Endodermal cell (in vitro differentiated cells): ENCODE data around the gene MAML2. TPM values are rescaled to one million over a fixed set of nuclear protein-coding genes. Genes with fewer than 3 reads are reported as not detected.

Experiments used
- DNase-seq: peaks from one replicate; pipeline ENCODE4 v3.0.0-alpha.2; 2017
- H3K27ac ChIP-seq: 2 replicates; pipeline ENCODE4 v1.5.1; 2013; ENCODE audit warnings: mild to moderate bottlenecking, low read depth, low read length, moderate library complexity
- H3K27me3 ChIP-seq: 2 replicates; pipeline ENCODE4 v1.6.1; 2013; ENCODE audit warnings: mild to moderate bottlenecking, low read length, moderate library complexity; ENCODE audit not compliant: insufficient read depth, control insufficient read depth, poor library complexity, severe bottlenecking
- H3K36me3 ChIP-seq: 2 replicates; pipeline ENCODE4 v1.7.0; 2013; ENCODE audit warnings: mild to moderate bottlenecking, low read length, moderate library complexity; ENCODE audit not compliant: control insufficient read depth, insufficient read depth
- H3K4me1 ChIP-seq: one replicate; pipeline ENCODE4 v1.7.0; 2013; ENCODE audit warnings: low read length; ENCODE audit not compliant: control insufficient read depth, insufficient read depth
- H3K4me3 ChIP-seq: 2 replicates; pipeline ENCODE4 v1.5.1; 2013; ENCODE audit warnings: mild to moderate bottlenecking, low read length, moderate library complexity
- H3K9ac ChIP-seq: 2 replicates; pipeline ENCODE4 v1.6.1; 2013; ENCODE audit warnings: mild to moderate bottlenecking, low read length, moderate library complexity; ENCODE audit not compliant: poor library complexity, severe bottlenecking; ENCODE audit errors: extremely low read depth
- H3K9me3 ChIP-seq: 2 replicates; pipeline ENCODE4 v1.6.1; 2013; ENCODE audit warnings: mild to moderate bottlenecking, low read length, moderate library complexity; ENCODE audit not compliant: control insufficient read depth
- H3K27ac Mint-ChIP-seq: 2 replicates; pipeline ENCODE4 v1.8.0; 2020; ENCODE audit warnings: mixed read lengths
- H3K27me3 Mint-ChIP-seq: 2 replicates; pipeline ENCODE4 v1.8.0; 2021; ENCODE audit warnings: mild to moderate bottlenecking, mixed read lengths; ENCODE audit not compliant: insufficient read depth
- H3K36me3 Mint-ChIP-seq: 2 replicates; pipeline ENCODE4 v1.8.0; 2020; ENCODE audit warnings: low read depth, mixed read lengths
- H3K4me1 Mint-ChIP-seq: 2 replicates; pipeline ENCODE4 v1.8.0; 2020; ENCODE audit warnings: mixed read lengths
- H3K4me3 Mint-ChIP-seq: 2 replicates; pipeline ENCODE4 v1.8.0; 2020; ENCODE audit warnings: mild to moderate bottlenecking, moderate library complexity, mixed read lengths
- H3K9me3 Mint-ChIP-seq: 2 replicates; pipeline ENCODE4 v1.8.0; 2020; ENCODE audit warnings: mild to moderate bottlenecking, mixed read lengths
- CTCF ChIP-seq: fragments of 200-600 bp; sonication (generic); conservative IDR thresholded peaks from 2 replicates; pipeline ENCODE4 v1.5.0; 2021; ENCODE audit warnings: antibody characterized with exemption, mild to moderate bottlenecking
- WGBS, 2 experiments: methylation state at CpG; one replicate each; pipeline versions ENCODE4 v1.1.5 to v1.1.7; 2013; ENCODE audit warnings: missing lambda C conversion rate in 2 of 2, mixed read lengths in 1 of 2; ENCODE audit not compliant: insufficient coverage in 1 of 2, insufficient read length in 1 of 2; 5-methylcytosine and 5-hydroxymethylcytosine counted together
- long read RNA-seq, 4 experiments: library from polyadenylated mRNA in 2 of 4; library from RNA in 1 of 4; library from capped mRNA in 1 of 4; stranded (forward) in 3 of 4; unstranded in 1 of 4; transcript quantifications; one replicate each; pipeline ENCODE4 v2.0.0, GENCODE V29; 2020 to 2021; ENCODE audit warnings: inconsistent platforms in 1 of 4
- polyA plus RNA-seq, 2 experiments: library from polyadenylated mRNA; stranded (reverse); fragments of 50-300 nt; gene quantifications; one replicate each; pipeline ENCODE4 v1.2.3, GENCODE V29; 2013
- total RNA-seq, 2 donors: library from RNA; stranded (reverse); fragmentation: NEBNext Ultra II Directional in 1 of 2; extraction: Animal tissue kit (Norgen Biotek cat#: 25700) in 1 of 2; gene quantifications; 2 replicates in 1 of 2; 3 replicates in 1 of 2; pipeline ENCODE4 v1.2.1, GENCODE V29; 2021

MAML2 gene
- total RNA-seq = 1 to 10 TPM; 6.6 to 8.0 TPM
- 16.1 TPM for polyA plus RNA-seq (2013, experiment 1 of 2)
- 18.3 TPM for polyA plus RNA-seq (2013, experiment 2 of 2)
- long read RNA-seq, experiment 1 = 0 reads
- long read RNA-seq, experiment 2, full-length matches to known transcripts = 3 of 9 reads
- long read RNA-seq, experiment 2, partial matches to known transcripts = 1 of 9 reads
- long read RNA-seq, experiment 2, other reads (novel, unspliced or antisense) = 5 of 9 reads
- long read RNA-seq, experiment 3, partial matches to known transcripts = 0 of 1 reads
- long read RNA-seq, experiment 3, other reads (novel, unspliced or antisense) = 1 of 1 reads
- long read RNA-seq, experiment 4, partial matches to known transcripts = 0 of 1 reads
- long read RNA-seq, experiment 4, other reads (novel, unspliced or antisense) = 1 of 1 reads

GRCh38 chr11:96342961-96343711 lies at the start of gene MAML2:
Gene MAML2 (minus strand): TSS chr11:96343195. CDS start chr11:96341895, 1,300 bp downstream.
- 16 to 36% methylated on average over 14 to 31 of the region's 31 CpGs for WGBS, 2 experiments
- no peaks in the 10 kb centered on the region for H3K36me3 Mint-ChIP-seq
- H3K27ac ChIP-seq = peak within 1 kb of the TSS; percentile 71
- H3K4me3 ChIP-seq = peak within 1 kb of the TSS; percentile 100
- TF ChIP-seq CTCF = peak; percentile 98
- peaks cover 16% of the 10 kb centered on the region for H3K9me3 Mint-ChIP-seq
- no peaks in the 10 kb centered on the region for H3K27me3 Mint-ChIP-seq
- peaks cover 33% of the 10 kb centered on the region for H3K4me1 Mint-ChIP-seq
- H3K4me1 ChIP-seq = peaks cover 2% of the 10 kb centered on the region
- H3K36me3 ChIP-seq = peaks cover 2% of the 10 kb centered on the region
- H3K9me3 ChIP-seq = peaks cover 8% of the 10 kb centered on the region
- DNase-seq = peak; percentile 97
- peak within 1 kb of the TSS; percentile 52 for H3K27ac Mint-ChIP-seq
- peak within 1 kb of the TSS; percentile 78 for H3K4me3 Mint-ChIP-seq
- peak within 1 kb of the TSS; percentile 83 for H3K9ac ChIP-seq
- no peaks in the 10 kb centered on the region for H3K27me3 ChIP-seq

- peaks cover 17% of the 10 kb centered on the region for H3K36me3 Mint-ChIP-seq
- H3K9me3 Mint-ChIP-seq = peaks cover 14% of the 10 kb centered on the region
- H3K27ac Mint-ChIP-seq = no peak overlapping the region
- H3K4me1 Mint-ChIP-seq = peaks cover 11% of the 10 kb centered on the region
- Histone ChIP-seq H3K4me1 (peaks cover 3% of the 10 kb centered on the region), H3K9ac (no peak overlapping the region), H3K9me3 (peaks cover 21% of the 10 kb centered on the region), H3K27me3 (no peaks in the 10 kb centered on the region), H3K36me3 (peaks cover 9% of the 10 kb centered on the region), H3K27ac (no peak overlapping the region), H3K4me3 (peak overlapping the region; percentile 93)
- no peak overlapping the region for H3K4me3 Mint-ChIP-seq
- WGBS, 2 experiments = 93 to 100% methylated on average over 3 of the region's 3 CpGs
- H3K27me3 Mint-ChIP-seq = no peaks in the 10 kb centered on the region
- TF ChIP-seq CTCF = no peak
- no peak for DNase-seq
Measured at GRCh38 chr11:96391698-96392307, 48.8 kb upstream of the MAML2 start.

GRCh38 chr11:96390488-96390792 lies 47.4 kb upstream of the MAML2 start:
- Histone ChIP-seq H3K4me3 (peak overlapping the region; percentile 93), H3K4me1 (peaks cover 3% of the 10 kb centered on the region), H3K27ac (peak overlapping the region; percentile 76), H3K9me3 (peaks cover 21% of the 10 kb centered on the region), H3K9ac (peak overlapping the region; percentile 78), H3K36me3 (peaks cover 13% of the 10 kb centered on the region), H3K27me3 (no peaks in the 10 kb centered on the region)
- WGBS, 2 experiments = 76 to 90% methylated on average over 5 to 6 of the region's 6 CpGs
- Mint-ChIP-seq H3K27me3 (no peaks in the 10 kb centered on the region), H3K36me3 (peaks cover 17% of the 10 kb centered on the region), H3K27ac (peak overlapping the region; percentile 98), H3K4me1 (peaks cover 8% of the 10 kb centered on the region), H3K9me3 (peaks cover 14% of the 10 kb centered on the region), H3K4me3 (peak overlapping the region; percentile 92)
- DNase-seq = no peak
- no peak for TF ChIP-seq CTCF
